ENCODE results near the gene TAOK1. TPM values are rescaled to one million over a fixed set of nuclear protein-coding genes. Genes with fewer than 3 reads are reported as not detected.

The TAOK1 gene
- 18.4 to 33.4 TPM (median 28.7 TPM) in 5 replicates for total RNA-seq (2022; extraction: Qiagen RNA extraction; ENCODE audit: low read depth)

DNA sequence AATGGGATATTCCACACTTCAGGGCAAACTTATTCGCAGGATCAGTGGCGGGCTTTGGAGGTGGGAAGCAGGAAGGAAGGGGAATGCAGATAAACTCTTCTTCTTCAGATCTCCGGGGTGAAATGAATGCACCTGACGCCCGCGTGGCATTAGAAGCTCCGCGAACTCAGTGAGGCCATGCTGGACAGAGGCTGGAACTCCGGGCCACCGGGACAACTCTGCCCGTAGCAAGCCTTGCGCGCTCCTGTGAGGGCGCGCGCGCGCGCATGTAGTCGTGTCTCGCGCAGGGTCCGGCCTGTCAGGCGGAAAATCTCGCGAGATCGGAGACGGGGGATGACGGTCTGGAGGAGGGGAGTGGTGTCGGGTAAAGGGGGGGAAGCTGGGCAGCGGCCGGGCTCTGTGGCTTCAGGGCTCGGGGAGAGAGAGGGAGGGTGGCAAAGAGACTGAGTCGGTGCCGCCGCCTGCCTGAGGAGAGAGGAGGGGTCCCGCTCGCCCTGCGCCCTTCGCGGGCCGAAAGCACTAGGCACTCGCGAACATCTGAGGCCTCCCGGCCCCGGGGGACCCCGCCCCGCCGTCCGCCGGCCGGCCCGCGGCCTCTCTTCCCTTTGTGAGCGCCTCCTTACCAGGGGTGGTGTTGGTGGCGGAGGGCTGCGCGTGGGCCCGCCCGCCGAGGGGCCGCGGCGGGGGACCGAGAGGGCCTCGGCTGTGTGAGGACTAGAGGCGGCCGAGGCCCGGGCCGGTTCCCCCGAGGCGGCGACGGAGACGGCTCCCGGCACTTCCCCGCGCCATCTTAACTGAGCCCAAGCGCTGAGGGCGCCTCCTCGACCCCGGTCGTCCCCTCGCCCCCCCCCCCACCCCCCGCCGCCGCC is at the start of gene TAOK1:
Gene TAOK1 (plus strand): TSS at position 382 of the 869 bp plus-strand sequence. CDS start 61,186 bp downstream, outside the sequence.

DNA sequence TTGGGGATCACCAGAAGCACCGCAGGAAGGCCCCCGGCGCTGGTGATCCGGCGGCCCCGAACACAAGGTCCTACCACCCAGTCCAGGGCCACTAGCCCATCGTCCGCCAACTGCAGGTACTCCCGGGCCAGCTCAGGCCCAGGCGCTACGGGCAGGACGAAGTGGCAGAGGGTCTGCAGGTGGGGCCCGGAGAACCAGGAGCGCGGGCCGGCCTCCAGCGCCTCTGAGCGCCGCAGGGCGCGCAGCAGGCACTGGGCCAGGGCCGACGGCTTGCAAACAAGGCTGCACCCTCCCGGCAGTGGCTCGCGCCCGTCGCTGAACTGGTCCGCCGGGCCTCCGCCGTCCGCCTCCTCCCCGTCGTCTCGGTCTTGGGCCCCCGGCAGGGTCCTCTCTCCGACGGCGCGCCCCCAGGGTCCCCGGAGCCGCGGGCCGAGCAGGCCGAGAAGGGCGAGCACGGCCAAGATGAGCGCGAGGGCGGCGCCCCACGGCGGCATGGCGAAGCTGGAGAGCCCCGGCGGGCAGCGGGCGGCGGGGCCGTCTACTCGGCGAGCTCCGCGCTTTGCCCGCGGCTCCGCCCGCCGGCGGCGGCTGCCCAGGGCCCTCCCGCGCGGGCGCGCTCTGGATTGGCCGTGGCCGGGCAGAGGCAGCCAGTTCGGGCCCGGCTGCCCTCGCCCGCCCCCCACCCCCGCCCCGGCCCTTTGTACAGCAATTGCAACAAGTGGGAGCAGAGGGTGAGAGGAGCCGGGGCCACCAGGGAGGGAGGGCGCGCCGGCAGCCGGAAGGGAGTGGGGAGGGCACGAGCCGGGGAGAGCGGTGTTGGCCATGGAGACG is 176.5 kb downstream of the TAOK1 start, which contains the start of gene ABHD15:
Gene ABHD15 (minus strand): TSS at position 565 of the 831 bp plus-strand sequence. CDS start 71 bp downstream, at position 494.

GRCh38 chr17:29568331-29569244 is 178.4 kb downstream of the TAOK1 start, which contains the start of gene TP53I13:
Gene TP53I13, plus strand, starts transcription at chr17:29568701. Its CDS starts 58 bp downstream, at chr17:29568759.

GRCh38 chr17:29589524-29590410 is 199.6 kb downstream of the TAOK1 start, which contains the start of gene GIT1:
Gene GIT1, minus strand, starts transcription at chr17:29589648. Its CDS starts 270 bp downstream, at chr17:29589378.

GRCh38 chr17:29592850-29593551 is 202.8 kb downstream of the TAOK1 start, which contains the start of gene ANKRD13B:
Gene ANKRD13B, plus strand, starts transcription at chr17:29593132. Its CDS starts 490 bp downstream, at chr17:29593622.

Other genes starting within 250 kb of the TAOK1 start
- 25.5 to 35.1 TPM (median 32.3 TPM) in 5 replicates for gene MYO18A, start 210.0 kb upstream of the TAOK1 start, total RNA-seq (2022; extraction: Qiagen RNA extraction; ENCODE audit: low read depth)
- gene CRYBA1, start 143.5 kb upstream of the TAOK1 start, total RNA-seq (2022; extraction: Qiagen RNA extraction; ENCODE audit: low read depth): not detected in 5 replicates
- 41.7 to 68.3 TPM (median 60.9 TPM) in 5 replicates for gene NUFIP2, start 96.2 kb upstream of the TAOK1 start, total RNA-seq (2022; extraction: Qiagen RNA extraction; ENCODE audit: low read depth)
- gene ABHD15, start 176.7 kb downstream of the TAOK1 start, total RNA-seq (2022; extraction: Qiagen RNA extraction; ENCODE audit: low read depth): 20.8 to 26.7 TPM (median 24.5 TPM) in 5 replicates
- gene TP53I13, start 178.3 kb downstream of the TAOK1 start, total RNA-seq (2022; extraction: Qiagen RNA extraction; ENCODE audit: low read depth): 63.7 to 90.1 TPM (median 80.9 TPM) in 5 replicates
- gene GIT1, start 199.3 kb downstream of the TAOK1 start, total RNA-seq (2022; extraction: Qiagen RNA extraction; ENCODE audit: low read depth): 57.7 to 77.4 TPM (median 67.2 TPM) in 5 replicates
- 17.4 to 28.7 TPM (median 26.4 TPM) in 5 replicates for gene ANKRD13B, start 202.8 kb downstream of the TAOK1 start, total RNA-seq (2022; extraction: Qiagen RNA extraction; ENCODE audit: low read depth)
- 5.2 to 7.7 TPM (median 7.0 TPM) in 5 replicates for gene CORO6, start 232.5 kb downstream of the TAOK1 start, total RNA-seq (2022; extraction: Qiagen RNA extraction; ENCODE audit: low read depth)